ENCODE data around the gene VPS36.

- TF ChIP-seq CTCF (IDR thresholded peaks at IDR 0.05) (no peak), POLR2A (IDR thresholded peaks at IDR 0.05) (no peak)
Observed at GRCh38 chr13:52393572-52394357, 56.7 kb downstream of the VPS36 start.
